Large intestine (tissue), 3 donors: ENCODE results near the gene ITGB5. TPM values are rescaled to one million over a fixed set of nuclear protein-coding genes. Genes with fewer than 3 reads are reported as not detected.

Source experiments
- DNase-seq, 2 donors: peaks; one replicate each; pipeline versions ENCODE4 v3.0.0 to v3.0.0-alpha.2; 2013
- H3K27ac ChIP-seq: one replicate; pipeline ENCODE4 v1.5.1; 2013; ENCODE audit warnings: low read length
- H3K27me3 ChIP-seq: 2 replicates; pipeline ENCODE4 v1.6.1; 2013; ENCODE audit warnings: low read length; ENCODE audit not compliant: control insufficient read depth, insufficient read depth
- H3K36me3 ChIP-seq: 2 replicates; pipeline ENCODE4 v1.6.1; 2013; ENCODE audit warnings: low read length; ENCODE audit not compliant: control insufficient read depth, insufficient read depth
- H3K4me1 ChIP-seq: one replicate; pipeline ENCODE4 v1.6.1; 2013; ENCODE audit warnings: low read length; ENCODE audit not compliant: control insufficient read depth, insufficient read depth
- H3K4me3 ChIP-seq: one replicate; pipeline ENCODE4 v1.5.1; 2013; ENCODE audit warnings: low read length
- H3K9me3 ChIP-seq: one replicate; pipeline ENCODE4 v1.6.1; 2013; ENCODE audit warnings: mild to moderate bottlenecking, low read depth, low read length, moderate library complexity; ENCODE audit not compliant: control insufficient read depth
- WGBS: methylation state at CpG from one replicate; pipeline ENCODE4 v1.1.5; 2013; ENCODE audit warnings: low lambda C conversion rate; ENCODE audit not compliant: insufficient coverage; 5-methylcytosine and 5-hydroxymethylcytosine counted together
- polyA plus RNA-seq: library from polyadenylated mRNA; unstranded; fragments of 120-200 nt; gene quantifications from one replicate; pipeline ENCODE4 v1.2.1, GENCODE V29; 2013

Gene ITGB5
- polyA plus RNA-seq, 1 donor: 60.9 TPM

GRCh38 chr3:124780761-124781475 lies 106.2 kb downstream of the ITGB5 start:
- Histone ChIP-seq H3K4me1 (peaks cover 15% of the 10 kb centered on the region), H3K27ac (peak overlapping the region; percentile 69), H3K27me3 (no peaks in the 10 kb centered on the region), H3K36me3 (peaks cover 39% of the 10 kb centered on the region), H3K4me3 (no peak overlapping the region), H3K9me3 (no peaks in the 10 kb centered on the region)
- peak; percentile 43 to 56 for DNase-seq
- no CpG with 5 or more reads among the region's 15 CpGs for WGBS

DNA sequence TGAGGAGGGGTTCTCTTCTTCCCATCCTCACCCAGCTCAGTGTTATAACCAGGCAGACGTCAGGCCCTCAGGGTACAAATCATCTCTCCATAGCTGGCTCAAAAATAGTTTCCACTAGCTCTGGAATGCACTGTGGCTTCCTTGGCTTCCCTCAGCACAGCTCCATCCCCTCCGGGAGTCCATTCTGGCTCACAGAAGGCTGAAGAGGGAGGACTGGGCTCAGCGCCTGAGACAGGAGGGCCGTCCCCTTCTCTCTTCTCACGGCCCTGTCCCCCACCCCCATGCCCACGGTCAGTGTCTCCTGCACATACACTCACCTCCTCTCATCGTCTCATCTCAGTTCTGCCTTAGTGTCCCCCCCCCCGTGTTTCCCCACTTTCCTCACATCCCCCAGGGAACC lies 106.8 kb downstream of the ITGB5 start:
- Histone ChIP-seq H3K9me3 (no peaks in the 10 kb centered on the region), H3K4me1 (peaks cover 13% of the 10 kb centered on the region), H3K27ac (peak overlapping the region; percentile 69), H3K4me3 (no peak overlapping the region), H3K27me3 (no peaks in the 10 kb centered on the region), H3K36me3 (peaks cover 40% of the 10 kb centered on the region)
- WGBS: no CpG with 5 or more reads among the region's 8 CpGs
- peak; percentile 35 to 51 for DNase-seq

DNA sequence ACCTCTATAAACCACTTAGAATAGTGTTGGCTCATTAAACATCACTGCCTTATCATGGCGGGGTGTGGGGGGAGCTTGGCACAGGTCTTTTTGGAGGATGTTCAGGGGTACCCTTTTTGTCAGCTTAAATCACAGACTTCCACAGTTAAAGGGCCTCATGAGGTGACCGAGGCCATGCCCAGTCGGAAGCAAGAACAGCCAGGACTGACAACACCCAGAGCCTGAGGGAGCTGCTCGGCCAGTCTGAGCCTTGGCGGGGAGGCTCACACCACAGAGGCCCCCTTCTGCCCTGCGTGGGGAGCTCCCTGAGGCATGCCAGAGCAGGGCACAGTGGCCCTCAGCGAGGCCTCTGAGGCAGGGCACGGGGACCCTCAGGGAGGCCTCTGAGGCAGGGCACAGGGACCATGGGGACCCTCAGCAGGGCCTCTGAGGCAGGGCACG lies 107.4 kb downstream of the ITGB5 start:
- Histone ChIP-seq H3K36me3 (peaks cover 40% of the 10 kb centered on the region), H3K27me3 (no peaks in the 10 kb centered on the region), H3K4me1 (peaks cover 13% of the 10 kb centered on the region), H3K9me3 (no peaks in the 10 kb centered on the region), H3K4me3 (no peak overlapping the region), H3K27ac (peak overlapping the region; percentile 69)
- DNase-seq: no peak
- WGBS: no CpG with 5 or more reads among the region's 9 CpGs

DNA sequence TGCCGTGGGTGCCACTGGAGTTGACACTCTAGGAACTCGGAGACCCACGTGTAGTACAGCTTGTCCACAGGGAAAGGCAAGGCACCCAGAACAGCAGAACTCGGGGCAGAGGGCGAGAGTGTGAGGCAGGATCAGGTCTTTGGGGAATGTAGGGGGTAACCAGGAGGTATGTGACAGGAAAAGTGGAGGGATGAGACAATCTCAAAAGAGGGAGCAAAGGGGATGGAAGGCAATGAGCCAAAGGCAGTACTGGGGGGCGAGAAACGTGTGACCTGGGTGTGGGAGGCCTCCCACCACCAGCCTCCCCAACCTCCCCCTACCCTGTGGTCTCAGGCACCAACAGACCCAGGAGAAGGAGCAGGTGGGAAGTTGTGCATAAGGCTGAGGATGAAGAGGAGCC lies 108.0 kb downstream of the ITGB5 start:
- Histone ChIP-seq H3K27ac (no peak overlapping the region), H3K4me1 (peaks cover 13% of the 10 kb centered on the region), H3K4me3 (no peak overlapping the region), H3K27me3 (no peaks in the 10 kb centered on the region), H3K9me3 (no peaks in the 10 kb centered on the region), H3K36me3 (peaks cover 39% of the 10 kb centered on the region)
- WGBS: 100% methylated on average over 2 of the region's 7 CpGs
- no peak for DNase-seq

DNA sequence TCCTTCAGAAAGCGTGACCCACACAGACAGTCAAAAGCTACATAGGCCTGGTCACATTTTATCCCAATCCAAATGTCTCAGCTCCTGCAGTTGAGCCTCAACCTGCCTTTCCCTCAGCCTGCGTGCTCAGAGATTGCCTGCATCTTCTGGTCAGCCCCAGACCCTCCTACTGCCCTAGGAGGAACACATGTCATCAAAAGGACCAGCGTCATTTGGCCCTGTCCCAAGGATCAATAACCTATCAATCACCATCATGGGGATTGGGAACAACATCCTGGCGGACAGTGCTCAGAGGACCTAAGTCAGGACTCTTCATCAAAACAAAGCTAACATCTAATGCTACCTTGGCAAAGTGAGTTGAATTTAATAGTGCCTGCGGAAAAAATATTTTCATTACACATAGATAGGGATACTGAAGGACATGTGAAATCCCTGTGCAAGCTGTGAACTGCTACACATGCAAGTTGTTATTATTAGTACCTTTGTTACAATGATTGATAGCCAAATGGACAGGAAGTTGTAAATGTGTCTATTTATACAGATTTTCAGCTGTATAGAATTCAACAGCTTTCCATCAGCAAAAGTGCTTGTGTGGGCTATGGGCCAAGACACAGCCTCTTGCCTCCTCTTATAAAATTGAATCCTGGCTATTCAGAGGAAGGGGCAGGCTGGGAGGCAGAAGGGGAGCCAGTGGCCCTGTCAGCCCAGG lies 109.2 kb downstream of the ITGB5 start:
- no peak for DNase-seq
- H3K27ac ChIP-seq: no peak overlapping the region
- no peak overlapping the region for H3K4me3 ChIP-seq
- H3K9me3 ChIP-seq: no peaks in the 10 kb centered on the region
- peaks cover 40% of the 10 kb centered on the region for H3K36me3 ChIP-seq
- no CpG with 5 or more reads among the region's 5 CpGs for WGBS
- H3K4me1 ChIP-seq: peaks cover 13% of the 10 kb centered on the region
- H3K27me3 ChIP-seq: no peaks in the 10 kb centered on the region

DNA sequence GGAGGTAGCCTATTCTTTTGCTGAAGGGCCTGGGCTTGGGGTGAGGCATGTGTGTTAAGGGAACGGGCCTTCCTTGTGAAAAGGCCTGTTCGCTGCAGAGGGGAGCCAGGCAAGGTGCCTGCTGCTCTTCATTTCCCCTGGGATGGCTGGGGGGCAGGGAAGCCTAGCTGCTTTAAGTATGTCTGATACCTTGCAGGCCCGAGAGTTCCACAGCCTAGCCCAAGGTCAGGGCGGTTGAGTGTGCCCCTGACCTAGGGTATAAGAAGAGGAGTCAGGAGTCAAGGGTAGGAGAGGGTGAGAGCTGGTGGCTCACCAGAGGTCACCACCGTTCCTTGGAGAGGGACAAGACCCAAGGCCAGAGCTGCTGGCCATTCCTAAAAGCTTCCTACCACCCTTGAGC lies 110.3 kb downstream of the ITGB5 start:
- H3K9me3 ChIP-seq: no peaks in the 10 kb centered on the region
- peaks cover 49% of the 10 kb centered on the region for H3K36me3 ChIP-seq
- H3K4me1 ChIP-seq: peaks cover 13% of the 10 kb centered on the region
- no CpG with 5 or more reads among the region's 5 CpGs for WGBS
- H3K27ac ChIP-seq: no peak overlapping the region
- no peak for DNase-seq
- H3K27me3 ChIP-seq: no peaks in the 10 kb centered on the region
- H3K4me3 ChIP-seq: no peak overlapping the region

DNA sequence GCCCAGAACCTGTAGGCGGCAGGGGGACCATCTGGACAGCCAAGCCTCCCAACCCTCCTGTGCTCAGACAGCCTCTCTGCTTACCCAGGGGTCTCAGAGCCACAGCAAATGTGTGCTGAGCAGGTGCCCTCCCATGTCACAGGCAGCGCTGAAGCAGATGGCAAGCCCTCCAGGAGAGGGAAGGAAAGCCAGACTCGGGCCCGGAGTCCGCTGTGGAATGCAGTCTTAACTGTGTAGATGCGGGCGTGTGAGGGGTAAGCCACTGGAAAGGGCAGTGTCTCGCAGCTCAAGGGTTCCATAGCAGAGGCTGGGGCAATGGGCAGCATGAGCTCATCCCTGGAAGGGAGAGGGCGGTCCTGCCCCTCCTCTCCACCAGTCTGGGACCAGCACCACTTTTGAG lies 111.3 kb downstream of the ITGB5 start:
- Histone ChIP-seq H3K4me1 (peaks cover 9% of the 10 kb centered on the region), H3K27ac (no peak overlapping the region)

DNA sequence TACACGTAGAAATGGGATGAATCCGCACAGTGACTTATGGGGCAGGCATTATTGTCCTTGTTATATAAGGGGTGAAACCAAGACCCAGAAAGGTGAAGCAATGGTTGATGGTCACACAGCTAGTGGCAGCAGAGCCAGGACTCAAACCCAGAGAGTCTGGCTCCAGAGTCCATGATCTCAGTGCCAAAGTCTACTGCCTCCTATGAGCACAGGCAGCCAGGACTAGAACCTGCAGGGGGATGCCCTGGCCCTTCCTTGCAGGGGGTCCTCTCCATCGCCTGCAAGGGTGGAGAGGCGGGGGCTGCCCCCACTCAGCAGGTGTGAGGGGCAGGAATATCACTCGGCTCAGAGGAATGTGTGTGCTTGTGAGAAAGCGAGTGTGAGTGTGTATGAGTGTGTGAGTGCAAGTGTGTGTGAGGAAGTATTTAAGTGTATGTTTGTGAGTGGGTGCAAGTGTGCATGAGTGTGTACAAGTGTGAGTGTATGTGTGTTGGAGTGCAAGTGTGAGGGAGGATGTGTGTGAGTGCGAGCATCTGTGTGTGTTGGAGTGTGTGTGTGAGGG lies 112.2 kb downstream of the ITGB5 start:
- no peaks in the 10 kb centered on the region for H3K9me3 ChIP-seq
- no peak for DNase-seq
- H3K27me3 ChIP-seq: no peaks in the 10 kb centered on the region
- no CpG with 5 or more reads among the region's 7 CpGs for WGBS
- no peak overlapping the region for H3K4me3 ChIP-seq
- peaks cover 51% of the 10 kb centered on the region for H3K36me3 ChIP-seq
- peaks cover 2% of the 10 kb centered on the region for H3K4me1 ChIP-seq
- no peak overlapping the region for H3K27ac ChIP-seq

More for the DNA sequence above, 111.3 kb downstream of the ITGB5 start:
- no peaks in the 10 kb centered on the region for H3K27me3 ChIP-seq
- H3K9me3 ChIP-seq: no peaks in the 10 kb centered on the region
- WGBS: no CpG with 5 or more reads among the region's 9 CpGs
- peaks cover 51% of the 10 kb centered on the region for H3K36me3 ChIP-seq
- DNase-seq: no peak
- H3K4me3 ChIP-seq: no peak overlapping the region

- Histone ChIP-seq H3K27me3 (no peaks in the 10 kb centered on the region), H3K4me3 (no peak overlapping the region), H3K9me3 (no peaks in the 10 kb centered on the region), H3K27ac (no peak overlapping the region), H3K36me3 (peaks cover 53% of the 10 kb centered on the region), H3K4me1 (no peaks in the 10 kb centered on the region)
- 100% methylated on average over 2 of the region's 6 CpGs for WGBS
- DNase-seq: no peak
These were observed 112.8 kb downstream of the ITGB5 start for GRCh38 chr3:124774327-124774718.

- no peaks in the 10 kb centered on the region for H3K27me3 ChIP-seq
- H3K36me3 ChIP-seq: peaks cover 57% of the 10 kb centered on the region
- 100% methylated on average over 1 of the region's 17 CpGs for WGBS
- no peak overlapping the region for H3K4me3 ChIP-seq
- no peak for DNase-seq
- no peak overlapping the region for H3K27ac ChIP-seq
- H3K4me1 ChIP-seq: no peaks in the 10 kb centered on the region
- H3K9me3 ChIP-seq: no peaks in the 10 kb centered on the region
These were observed 113.5 kb downstream of the ITGB5 start for GRCh38 chr3:124773351-124774326.
